Ovary (tissue), 3 donors: Measurements from ENCODE around the gene GALE.

Experiments
- CTCF ChIP-seq, 3 donors: fragments of 450-650 bp in 2 of 3; fragments of 200-600 bp in 1 of 3; IDR thresholded peaks; one replicate each; pipeline versions ENCODE4 v1.5.1 to v1.8.0; 2016 to 2022; ENCODE audit warnings: antibody characterized with exemption in 3 of 3, mild to moderate bottlenecking in 1 of 3
- EP300 ChIP-seq: sonication (generic); formaldehyde crosslinking; IDR thresholded peaks from one replicate; pipeline ENCODE4 v1.6.1; 2017; ENCODE audit warnings: antibody characterized with exemption
- POLR2A ChIP-seq: fragments of 450-650 bp; IDR thresholded peaks from one replicate; pipeline ENCODE4 v1.6.1; 2017; ENCODE audit warnings: antibody characterized with exemption, mild to moderate bottlenecking, moderate library complexity
- donor health status: DM: no; HTN: no; CAD: no.

DNA sequence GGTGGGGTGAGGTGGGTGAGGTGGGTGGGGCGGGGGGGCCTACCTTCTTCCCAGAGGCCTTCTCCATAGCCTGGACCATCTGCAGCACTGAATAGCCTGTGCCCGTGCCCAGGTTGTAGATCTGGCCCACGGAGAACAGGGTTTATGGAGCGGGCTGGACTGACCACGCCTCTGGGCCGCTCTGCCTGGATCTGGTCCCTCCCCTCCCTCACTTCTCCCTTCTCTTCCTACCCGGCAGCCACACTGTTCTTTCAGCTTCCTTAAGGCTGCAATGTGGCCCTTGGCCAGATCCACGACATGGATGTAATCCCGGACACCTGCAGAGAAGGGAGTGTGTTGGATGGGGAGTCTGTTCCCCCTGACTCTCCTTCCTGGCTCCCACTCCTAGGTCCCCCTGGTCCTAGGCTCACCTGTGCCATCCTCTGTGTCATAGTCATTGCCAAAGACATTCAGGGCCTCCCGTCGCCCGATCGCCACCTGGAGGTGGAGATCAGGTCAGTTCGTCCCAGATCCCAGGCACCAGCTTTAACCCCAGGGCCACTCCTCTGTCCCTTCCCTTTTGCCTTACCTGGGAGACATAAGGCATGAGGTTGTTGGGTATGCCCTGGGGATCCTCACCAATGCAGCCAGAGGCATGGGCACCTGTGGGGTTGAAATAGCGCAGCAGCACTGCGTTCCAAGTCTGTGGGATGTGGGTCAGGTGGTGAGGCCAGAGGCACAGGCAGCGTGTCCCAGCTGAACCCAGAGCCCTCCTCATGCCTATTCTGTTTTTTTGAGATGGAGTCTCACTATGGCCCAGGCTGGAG, 3.9 kb downstream of the GALE start:
- TF ChIP-seq CTCF (IDR thresholded peaks at IDR 0.05) (no peak), POLR2A (no peak), EP300 (no peak)
